HEK293T (cell line): ENCODE data around the gene COL12A1.

Source experiments
- CTCF ChIA-PET: fragments of 350-600 bp; formaldehyde crosslinking; extraction: SDS; loops from one replicate; lab custom pipeline; 2021; ENCODE audit warnings: antibody characterized with exemption, inconsistent platforms; lab: Yijun Ruan, JAX
- POLR2A ChIA-PET: fragments of 350-600 bp; formaldehyde crosslinking; extraction: SDS; loops from one replicate; lab custom pipeline; 2020; ENCODE audit warnings: antibody characterized with exemption, inconsistent platforms; lab: Yijun Ruan, JAX
- DNase-seq: peaks from one replicate; pipeline ENCODE4 v3.0.0; 2012; ENCODE audit warnings: mixed read lengths; ENCODE audit errors: extremely low spot score
- ARNT ChIP-seq: fragments of 450-650 bp; IDR thresholded peaks from 2 replicates; pipeline ENCODE4 v1.6.1; 2017; ENCODE audit warnings: mild to moderate bottlenecking
- BHLHE40 ChIP-seq: fragments of 450-650 bp; IDR thresholded peaks from 2 replicates; pipeline ENCODE4 v1.6.1; 2016; ENCODE audit warnings: mild to moderate bottlenecking, moderate library complexity, borderline replicate concordance
- CTBP1 ChIP-seq: fragments of 450-650 bp; IDR thresholded peaks from 2 replicates; pipeline ENCODE4 v1.6.1; 2016; ENCODE audit warnings: borderline replicate concordance
- ELF4 ChIP-seq: fragments of 450-650 bp; IDR thresholded peaks from 2 replicates; pipeline ENCODE4 v1.6.1; 2017; ENCODE audit warnings: antibody characterized with exemption
- FOXA1 ChIP-seq: fragments of 450-650 bp; IDR thresholded peaks from 2 replicates; pipeline ENCODE4 v1.6.1; 2016; ENCODE audit warnings: mild to moderate bottlenecking
- FOXK2 ChIP-seq: fragments of 450-650 bp; IDR thresholded peaks from 2 replicates; pipeline ENCODE4 v1.6.1; 2016; ENCODE audit warnings: mild to moderate bottlenecking
- FOXM1 ChIP-seq: fragments of 450-650 bp; IDR thresholded peaks from 2 replicates; pipeline ENCODE4 v1.6.1; 2017; ENCODE audit warnings: mild to moderate bottlenecking, borderline replicate concordance
- HDGF ChIP-seq: fragments of 450-650 bp; IDR thresholded peaks from 2 replicates; pipeline ENCODE4 v1.6.1; 2017; ENCODE audit warnings: antibody characterized with exemption, borderline replicate concordance
- L3MBTL2 ChIP-seq: fragments of 450-650 bp; conservative IDR thresholded peaks from 2 replicates; pipeline ENCODE4 v1.6.1; 2016; ENCODE audit warnings: mild to moderate bottlenecking
- LEF1 ChIP-seq: fragments of 450-650 bp; IDR thresholded peaks from 2 replicates; pipeline ENCODE4 v1.6.1; 2017; ENCODE audit warnings: mild to moderate bottlenecking, borderline replicate concordance
- NFRKB ChIP-seq: fragments of 450-650 bp; IDR thresholded peaks from 2 replicates; pipeline ENCODE4 v1.6.1; 2016; ENCODE audit warnings: mild to moderate bottlenecking, moderate library complexity
- SP1 ChIP-seq: fragments of 450-650 bp; IDR thresholded peaks from 2 replicates; pipeline ENCODE4 v1.6.1; 2017
- SUZ12 ChIP-seq: fragments of 450-650 bp; IDR thresholded peaks from 2 replicates; pipeline ENCODE4 v1.6.1; 2016; ENCODE audit warnings: mild to moderate bottlenecking
- TARDBP ChIP-seq: fragments of 450-650 bp; IDR thresholded peaks from 2 replicates; pipeline ENCODE4 v1.6.1; 2016
- ZNF384 ChIP-seq: fragments of 450-650 bp; IDR thresholded peaks from 2 replicates; pipeline ENCODE4 v1.6.1; 2016
- TF ChIP-seq, protein P1 (sequence below): fragments of 450-650 bp; IDR thresholded peaks from 2 replicates; pipeline ENCODE4 v1.6.1; 2016

Gene COL12A1

DNA sequence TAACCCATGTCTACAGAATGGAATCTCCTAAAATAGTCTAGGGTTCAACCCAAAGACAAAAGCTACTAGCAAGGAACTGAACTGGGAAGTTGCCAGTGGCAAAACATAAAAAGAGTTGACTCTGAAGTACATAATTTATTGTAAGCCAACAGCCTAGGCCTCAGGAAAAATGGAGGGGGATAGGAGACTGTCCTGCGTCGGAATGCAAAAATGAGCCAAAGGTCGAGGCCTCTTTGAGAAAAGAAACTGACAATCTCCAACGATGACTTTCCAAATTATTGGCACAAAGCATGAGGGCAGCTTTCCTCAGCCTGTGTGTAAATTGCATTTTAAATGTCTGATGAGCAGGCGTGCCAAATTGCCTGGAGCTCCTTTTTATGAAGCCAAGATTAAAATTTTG is 2.1 kb downstream of the COL12A1 start:
- POLR2A ChIA-PET = no interaction called here
- no peak for DNase-seq
- CTCF ChIA-PET = interaction anchor here (0.9 to 2.1 kb wide), 5 partner anchors 30 to 1235 kb away, joined by 3 to 8 read pairs (median 3); no protein-coding TSS in a partner anchor
- no peak for TF ChIP-seq ELF4
- no peak for TF ChIP-seq CTBP1
- no peak for TF ChIP-seq BHLHE40
- TF ChIP-seq SP1 = no peak
- TF ChIP-seq L3MBTL2 = no peak
- TF ChIP-seq LEF1 = no peak
- TF ChIP-seq FOXM1 = no peak
- TF ChIP-seq ZNF384 = no peak
- no peak for TF ChIP-seq NFRKB
- no peak for TF ChIP-seq HDGF
- TF ChIP-seq FOXA1 = no peak
- TF ChIP-seq TARDBP = no peak
- no peak for TF ChIP-seq SUZ12

DNA sequence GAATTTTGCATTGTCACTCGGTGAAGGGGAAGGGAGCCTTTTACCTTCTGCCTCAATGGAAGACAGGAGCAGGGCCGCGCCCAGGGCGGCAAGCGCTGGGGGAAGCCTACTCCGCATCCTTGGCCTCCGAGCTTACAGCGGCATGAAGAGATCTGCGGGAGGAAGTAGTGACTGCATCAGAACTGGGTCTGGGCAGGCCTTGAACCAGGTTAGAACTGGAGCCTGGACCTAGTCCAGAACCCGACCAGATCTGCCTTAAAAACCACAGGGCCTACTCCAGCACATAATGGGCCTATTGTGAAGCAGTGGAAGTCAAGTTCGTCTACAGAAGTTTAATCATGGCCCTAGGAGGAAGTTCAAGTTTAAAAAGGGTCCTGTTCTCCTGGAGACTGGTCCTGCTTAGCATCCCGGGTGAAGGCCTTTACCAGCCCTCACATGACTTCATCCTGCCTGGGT is 3.1 kb downstream of the COL12A1 start:
- TF ChIP-seq, protein P1, sequence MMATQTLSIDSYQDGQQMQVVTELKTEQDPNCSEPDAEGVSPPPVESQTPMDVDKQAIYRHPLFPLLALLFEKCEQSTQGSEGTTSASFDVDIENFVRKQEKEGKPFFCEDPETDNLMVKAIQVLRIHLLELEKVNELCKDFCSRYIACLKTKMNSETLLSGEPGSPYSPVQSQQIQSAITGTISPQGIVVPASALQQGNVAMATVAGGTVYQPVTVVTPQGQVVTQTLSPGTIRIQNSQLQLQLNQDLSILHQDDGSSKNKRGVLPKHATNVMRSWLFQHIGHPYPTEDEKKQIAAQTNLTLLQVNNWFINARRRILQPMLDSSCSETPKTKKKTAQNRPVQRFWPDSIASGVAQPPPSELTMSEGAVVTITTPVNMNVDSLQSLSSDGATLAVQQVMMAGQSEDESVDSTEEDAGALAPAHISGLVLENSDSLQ = no peak
- TF ChIP-seq FOXM1 (no peak), ZNF384 (no peak), SP1 (no peak), SUZ12 (no peak), ELF4 (no peak), TARDBP (no peak), CTBP1 (no peak), FOXK2 (no peak), FOXA1 (no peak), ARNT (no peak), NFRKB (no peak), LEF1 (no peak), BHLHE40 (no peak), L3MBTL2 (no peak), HDGF (no peak)
- DNase-seq = no peak
- POLR2A ChIA-PET = no interaction called here
- CTCF ChIA-PET = interaction anchor here (0.6 kb wide), 1 partner anchor 328 kb away, joined by 5 read pairs; no protein-coding TSS in a partner anchor

DNA sequence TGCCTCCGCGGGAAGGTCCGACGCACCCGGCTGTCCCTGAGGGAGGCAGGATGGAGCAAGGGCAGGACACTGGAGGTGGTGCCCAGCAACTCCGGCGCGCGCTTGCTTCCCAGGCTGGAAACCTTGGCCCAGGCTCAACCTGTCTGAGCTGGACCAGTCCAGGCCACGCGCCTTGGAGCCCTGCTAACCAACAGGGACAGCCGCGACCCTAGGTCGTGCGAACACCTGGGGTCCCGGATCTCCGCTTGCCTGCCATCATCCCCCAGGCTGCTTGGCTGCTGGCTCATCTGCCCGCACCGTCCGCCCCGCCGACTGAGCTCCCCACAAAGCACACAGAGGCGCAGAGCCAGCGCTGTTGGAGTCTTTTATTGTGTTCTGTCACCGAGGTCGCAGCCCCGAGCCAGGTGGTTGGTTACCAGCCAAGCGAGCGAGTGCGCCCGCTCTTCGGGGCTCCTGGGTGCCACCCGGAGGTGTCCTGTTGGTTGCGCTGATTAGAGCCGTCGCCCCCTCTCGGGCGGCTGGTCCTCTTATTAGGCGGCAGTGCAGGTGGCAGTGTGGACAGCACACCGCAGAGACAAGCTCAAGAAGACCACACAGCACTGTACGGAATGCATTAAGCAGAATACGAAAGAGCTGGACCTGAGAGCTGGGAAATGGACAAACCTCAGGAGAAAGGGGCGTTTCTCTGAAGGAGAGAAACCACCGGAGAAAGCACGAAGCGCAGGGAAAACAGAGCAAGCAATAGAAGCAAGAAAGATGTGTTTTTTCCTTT is 3.8 kb downstream of the COL12A1 start:
- ChIA-PET CTCF (no interaction called here), POLR2A (no interaction called here)
- TF ChIP-seq HDGF = no peak
- TF ChIP-seq FOXA1 = no peak
- TF ChIP-seq NFRKB = no peak
- TF ChIP-seq, protein P1 = no peak
- TF ChIP-seq TARDBP = no peak
- TF ChIP-seq L3MBTL2 = no peak
- TF ChIP-seq ELF4 = no peak
- TF ChIP-seq FOXK2 = no peak
- TF ChIP-seq FOXM1 = no peak
- no peak for TF ChIP-seq ZNF384
- no peak for TF ChIP-seq CTBP1
- TF ChIP-seq ARNT = no peak
- no peak for TF ChIP-seq SUZ12
- no peak for TF ChIP-seq LEF1
- no peak for TF ChIP-seq BHLHE40
- TF ChIP-seq SP1 = no peak
- DNase-seq = no peak

DNA sequence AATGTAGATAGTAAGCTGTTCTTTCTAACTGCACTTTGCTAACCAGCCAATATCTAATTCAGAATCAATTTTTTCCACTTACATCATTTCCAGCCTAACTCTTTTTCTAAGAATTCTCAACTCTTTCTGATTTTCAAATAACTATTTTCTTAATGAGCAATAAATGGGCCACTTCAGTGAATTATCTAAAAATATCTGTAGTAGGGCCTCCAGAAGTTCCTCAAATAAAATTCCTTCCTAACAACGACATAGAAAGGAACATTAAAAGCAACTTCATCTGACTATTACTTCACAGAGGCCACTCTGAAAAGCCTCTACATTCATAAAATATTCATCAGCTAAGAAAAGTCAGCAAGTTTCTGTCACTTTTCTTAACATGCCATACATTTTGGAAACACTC is 4.8 kb downstream of the COL12A1 start:
- DNase-seq = no peak
- TF ChIP-seq FOXM1 (no peak), ARNT (no peak)
- ChIA-PET CTCF (interaction anchor here (0.6 kb wide), 1 partner anchor 22 kb away, joined by 3 read pairs; no protein-coding TSS in a partner anchor), POLR2A (no interaction called here)

DNA sequence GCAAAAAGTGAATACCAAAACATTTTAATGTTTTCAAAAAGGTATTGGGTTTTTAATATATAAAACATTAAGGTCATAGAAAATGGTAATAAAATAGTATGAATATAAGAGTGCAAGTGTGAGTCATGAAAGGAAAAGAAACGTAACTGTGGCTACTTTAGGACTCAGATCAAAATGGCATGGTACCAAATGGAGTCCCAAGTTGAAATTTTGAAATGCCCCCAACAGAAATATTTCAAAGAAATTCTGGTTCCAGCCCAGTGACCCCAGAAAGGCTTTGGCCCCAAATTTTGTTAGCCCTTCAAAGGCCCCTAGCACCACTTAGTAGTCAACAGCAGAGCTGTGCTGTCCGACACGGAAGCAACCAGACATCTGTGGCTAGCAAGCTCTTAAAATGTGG is 6.0 kb downstream of the COL12A1 start:
- CTCF ChIA-PET = no interaction called here
- no peak for TF ChIP-seq LEF1
- TF ChIP-seq L3MBTL2 = no peak
- no peak for TF ChIP-seq HDGF
- no peak for TF ChIP-seq BHLHE40
- no peak for TF ChIP-seq TARDBP
- no peak for TF ChIP-seq CTBP1
- no peak for TF ChIP-seq FOXK2
- TF ChIP-seq, protein P1 = no peak
- no peak for TF ChIP-seq ZNF384
- TF ChIP-seq ARNT = no peak
- no peak for TF ChIP-seq NFRKB
- TF ChIP-seq SUZ12 = no peak
- no peak for TF ChIP-seq FOXA1
- TF ChIP-seq FOXM1 = no peak
- no peak for TF ChIP-seq ELF4
- TF ChIP-seq SP1 = no peak
- no peak for DNase-seq
- POLR2A ChIA-PET = no interaction called here
